ENCODE results near the gene MEF2C.

DNA sequence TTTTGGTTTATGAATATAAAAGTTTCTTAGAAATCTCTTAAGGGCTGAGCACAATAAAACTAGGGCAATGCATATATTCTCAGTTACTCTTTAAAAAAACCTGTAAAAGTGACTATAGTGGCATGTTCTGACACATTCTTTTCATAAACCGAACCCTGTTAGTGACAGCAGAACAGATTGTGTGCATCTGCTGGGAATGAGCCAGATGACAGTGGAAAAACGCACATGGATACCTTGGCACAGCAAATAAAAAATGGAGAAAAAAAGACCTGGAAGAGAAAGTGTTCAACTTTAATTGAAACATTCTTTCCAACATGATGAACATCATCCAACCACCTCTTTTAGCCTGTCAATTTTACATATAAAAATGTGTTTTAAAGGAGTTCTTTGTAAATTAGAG lies 12.7 kb downstream of the MEF2C start:
- no peak for TF ChIP-seq POLR2A (IDR thresholded peaks at IDR 0.05)
- TF ChIP-seq, protein P1, sequence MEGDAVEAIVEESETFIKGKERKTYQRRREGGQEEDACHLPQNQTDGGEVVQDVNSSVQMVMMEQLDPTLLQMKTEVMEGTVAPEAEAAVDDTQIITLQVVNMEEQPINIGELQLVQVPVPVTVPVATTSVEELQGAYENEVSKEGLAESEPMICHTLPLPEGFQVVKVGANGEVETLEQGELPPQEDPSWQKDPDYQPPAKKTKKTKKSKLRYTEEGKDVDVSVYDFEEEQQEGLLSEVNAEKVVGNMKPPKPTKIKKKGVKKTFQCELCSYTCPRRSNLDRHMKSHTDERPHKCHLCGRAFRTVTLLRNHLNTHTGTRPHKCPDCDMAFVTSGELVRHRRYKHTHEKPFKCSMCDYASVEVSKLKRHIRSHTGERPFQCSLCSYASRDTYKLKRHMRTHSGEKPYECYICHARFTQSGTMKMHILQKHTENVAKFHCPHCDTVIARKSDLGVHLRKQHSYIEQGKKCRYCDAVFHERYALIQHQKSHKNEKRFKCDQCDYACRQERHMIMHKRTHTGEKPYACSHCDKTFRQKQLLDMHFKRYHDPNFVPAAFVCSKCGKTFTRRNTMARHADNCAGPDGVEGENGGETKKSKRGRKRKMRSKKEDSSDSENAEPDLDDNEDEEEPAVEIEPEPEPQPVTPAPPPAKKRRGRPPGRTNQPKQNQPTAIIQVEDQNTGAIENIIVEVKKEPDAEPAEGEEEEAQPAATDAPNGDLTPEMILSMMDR (IDR thresholded peaks at IDR 0.05) = no peak
